Ecto neural progenitor cell (in vitro differentiated cells): ENCODE measurements around the gene ELN.
"Not testable (repeated sequence)": the region's sequence is repeated elsewhere in the genome, so short reads cannot be mapped to it uniquely, and the experiment has no call there.

Source experiments
- DNase-seq: peaks from one replicate; pipeline ENCODE4 v3.0.0-alpha.2; 2018; ENCODE audit warnings: low spot score

ELN gene

GRCh38 chr7:74042746-74043522, 15.0 kb downstream of the ELN start:
- DNase-seq, result no peak

GRCh38 chr7:74043523-74043951, 15.6 kb downstream of the ELN start:
- DNase-seq, result no peak

GRCh38 chr7:74044366-74045350, 16.7 kb downstream of the ELN start:
- no peak for DNase-seq

- DNase-seq, result not testable (repeated sequence)
Measured at GRCh38 chr7:74046581-74046980, 18.6 kb downstream of the ELN start.

- DNase-seq, result no peak
Measured at GRCh38 chr7:74047804-74048380, 19.9 kb downstream of the ELN start.

- DNase-seq, result no peak
Measured at GRCh38 chr7:74048999-74049599, 21.1 kb downstream of the ELN start.

- no peak for DNase-seq
Measured at GRCh38 chr7:74049997-74050798, 22.2 kb downstream of the ELN start.

- DNase-seq, result no peak
Measured at GRCh38 chr7:74051193-74051592, 23.2 kb downstream of the ELN start.

- DNase-seq, result no peak
Measured at GRCh38 chr7:74051629-74052410, 23.8 kb downstream of the ELN start.

GRCh38 chr7:74052628-74053027, 24.7 kb downstream of the ELN start:
- no peak for DNase-seq

GRCh38 chr7:74053589-74054186, 25.7 kb downstream of the ELN start:
- DNase-seq, result no peak

- no peak for DNase-seq
Measured at GRCh38 chr7:74056096-74056915, 28.3 kb downstream of the ELN start.

GRCh38 chr7:74057216-74057925, 29.4 kb downstream of the ELN start:
- no peak for DNase-seq

- DNase-seq, result no peak
Measured at GRCh38 chr7:74057987-74058386, 30.0 kb downstream of the ELN start.

GRCh38 chr7:74058486-74058885, 30.5 kb downstream of the ELN start:
- DNase-seq, result no peak

GRCh38 chr7:74059037-74059436, 31.1 kb downstream of the ELN start:
- DNase-seq, result no peak

- no peak for DNase-seq
Measured at GRCh38 chr7:74059681-74060588, 32.0 kb downstream of the ELN start.
